MCF 10A (cell line): ENCODE measurements around the gene R3HDM4. TPM values are rescaled to one million over a fixed set of nuclear protein-coding genes. Genes with fewer than 3 reads are reported as not detected.

ENCODE experiments used
- BruUV-seq: library from RNA; stranded (reverse); fragments of 400-500 nt; replicated peaks from 2 replicates; lab custom pipeline; 2021; lab: Mats Ljungman, UMichigan
- CTCF ChIA-PET: fragments of 300-600 bp; sonication (Branson Sonifier 250); formaldehyde crosslinking; extraction: SDS; loops from one replicate; lab custom pipeline; 2021; ENCODE audit warnings: antibody characterized with exemption, inconsistent platforms; lab: Yijun Ruan, JAX
- POLR2A ChIA-PET: fragments of 300-600, 350-650 bp; sonication (Branson Sonifier 250); formaldehyde crosslinking; extraction: SDS; loops from one replicate; lab custom pipeline; 2020; ENCODE audit warnings: antibody characterized with exemption, inconsistent platforms; lab: Yijun Ruan, JAX
- DNase-seq: peaks from one replicate; pipeline ENCODE4 v3.0.0-alpha.2; 2018; ENCODE audit not compliant: unreplicated experiment
- H3K27ac Mint-ChIP-seq: one replicate; pipeline ENCODE4 v1.8.0; 2022; ENCODE audit warnings: mild to moderate bottlenecking, low read depth, mixed read lengths; ENCODE audit not compliant: unreplicated experiment
- H3K27me3 Mint-ChIP-seq: one replicate; pipeline ENCODE4 v1.8.0; 2022; ENCODE audit warnings: mixed read lengths; ENCODE audit not compliant: insufficient read depth, unreplicated experiment
- H3K36me3 Mint-ChIP-seq: one replicate; pipeline ENCODE4 v1.8.0; 2022; ENCODE audit warnings: mild to moderate bottlenecking, moderate library complexity, mixed read lengths; ENCODE audit not compliant: insufficient read depth, unreplicated experiment
- H3K4me1 Mint-ChIP-seq: one replicate; pipeline ENCODE4 v1.8.0; 2022; ENCODE audit warnings: mixed read lengths; ENCODE audit not compliant: insufficient read depth, unreplicated experiment
- H3K4me3 Mint-ChIP-seq: one replicate; pipeline ENCODE4 v1.8.0; 2022; ENCODE audit warnings: mild to moderate bottlenecking, moderate library complexity, mixed read lengths; ENCODE audit not compliant: unreplicated experiment
- H3K9me3 Mint-ChIP-seq: one replicate; pipeline ENCODE4 v1.8.0; 2022; ENCODE audit warnings: mixed read lengths; ENCODE audit not compliant: unreplicated experiment
- CTCF ChIP-seq: fragments of 200-600 bp; IDR thresholded peaks from one replicate; pipeline ENCODE4 v1.8.0; 2022; ENCODE audit warnings: antibody characterized with exemption, mild to moderate bottlenecking; ENCODE audit not compliant: unreplicated experiment
- intact Hi-C: fragments of 100-400 bp; cut with micrococcal nuclease; formaldehyde crosslinking; loops from 2 replicates; pipeline ENCODE4 v1.14.1; 2022
- total RNA-seq: library from RNA; stranded (reverse); gene quantifications from 2 replicates; pipeline ENCODE4 v1.2.3, GENCODE V29; 2022

The R3HDM4 gene
- total RNA-seq, 1 experiment from 2014 or later, result 73.6 TPM

GRCh38 chr19:940591-941291 lies 27.7 kb upstream of the R3HDM4 start:
- no TSS peak for BruUV-seq
- H3K4me1 Mint-ChIP-seq, result peaks cover 23% of the 10 kb centered on the region
- ChIA-PET POLR2A (interaction anchor here (0.6 to 0.7 kb wide), 2 partner anchors 56 to 244 kb away, joined by 3 to 5 read pairs; no protein-coding TSS in a partner anchor), CTCF (interaction anchor here (3.0 kb wide), 1 partner anchor 29 kb away, joined by 9 read pairs; no protein-coding TSS in a partner anchor)
- no peaks in the 10 kb centered on the region for H3K9me3 Mint-ChIP-seq
- peaks cover 21% of the 10 kb centered on the region for H3K36me3 Mint-ChIP-seq
- TF ChIP-seq CTCF, result no peak
- H3K27me3 Mint-ChIP-seq, result no peaks in the 10 kb centered on the region
- intact Hi-C loops, result loop anchor here (2.0 kb wide), 1 partner anchor 18 kb away; no protein-coding TSS in a partner anchor
- peak; percentile 85 for DNase-seq
- peak overlapping the region; percentile 66 for H3K4me3 Mint-ChIP-seq
- H3K27ac Mint-ChIP-seq, result no peak overlapping the region

GRCh38 chr19:939922-940321 lies 26.9 kb upstream of the R3HDM4 start:
- intact Hi-C loops, result loop anchor here (2.0 kb wide), 1 partner anchor 19 kb away; no protein-coding TSS in a partner anchor
- H3K9me3 Mint-ChIP-seq, result no peaks in the 10 kb centered on the region
- peak overlapping the region; percentile 28 for H3K4me3 Mint-ChIP-seq
- H3K36me3 Mint-ChIP-seq, result peaks cover 18% of the 10 kb centered on the region
- no peaks in the 10 kb centered on the region for H3K27me3 Mint-ChIP-seq
- no peak for TF ChIP-seq CTCF
- BruUV-seq, result no TSS peak
- DNase-seq, result no peak
- H3K4me1 Mint-ChIP-seq, result peaks cover 20% of the 10 kb centered on the region
- POLR2A ChIA-PET, result interaction anchor here (0.6 to 0.7 kb wide), 4 partner anchors 44 to 267 kb away, joined by 3 to 5 read pairs (median 3); no protein-coding TSS in a partner anchor
- CTCF ChIA-PET, result interaction anchor here (3.0 kb wide), 1 partner anchor 30 kb away, joined by 9 read pairs; no protein-coding TSS in a partner anchor
- no peak overlapping the region for H3K27ac Mint-ChIP-seq

- BruUV-seq, result no TSS peak
- DNase-seq, result no peak
- peaks cover 15% of the 10 kb centered on the region for H3K4me1 Mint-ChIP-seq
- H3K27me3 Mint-ChIP-seq, result no peaks in the 10 kb centered on the region
- POLR2A ChIA-PET, result interaction anchor here (0.7 kb wide), 1 partner anchor 44 kb away, joined by 3 read pairs; no protein-coding TSS in a partner anchor
- intact Hi-C loops, result no loop called here
- no peak overlapping the region for H3K27ac Mint-ChIP-seq
- TF ChIP-seq CTCF, result no peak
- H3K4me3 Mint-ChIP-seq, result no peak overlapping the region
- H3K36me3 Mint-ChIP-seq, result peaks cover 18% of the 10 kb centered on the region
- no peaks in the 10 kb centered on the region for H3K9me3 Mint-ChIP-seq
- CTCF ChIA-PET, result interaction anchor here (3.0 kb wide), 1 partner anchor 31 kb away, joined by 9 read pairs; no protein-coding TSS in a partner anchor
Measured at GRCh38 chr19:939439-939838, 26.4 kb upstream of the R3HDM4 start.

- H3K9me3 Mint-ChIP-seq, result no peaks in the 10 kb centered on the region
- CTCF ChIA-PET, result interaction anchor here (0.7 to 3.0 kb wide), 4 partner anchors 15 to 256 kb away, joined by 3 to 9 read pairs (median 4); no protein-coding TSS in a partner anchor
- H3K27me3 Mint-ChIP-seq, result no peaks in the 10 kb centered on the region
- DNase-seq, result no peak
- no peak for TF ChIP-seq CTCF
- intact Hi-C loops, result no loop called here
- H3K36me3 Mint-ChIP-seq, result peaks cover 18% of the 10 kb centered on the region
- BruUV-seq, result no TSS peak
- no peak overlapping the region for H3K4me3 Mint-ChIP-seq
- H3K27ac Mint-ChIP-seq, result no peak overlapping the region
- peaks cover 20% of the 10 kb centered on the region for H3K4me1 Mint-ChIP-seq
- POLR2A ChIA-PET, result interaction anchor here (0.6 to 1.0 kb wide), 5 partner anchors 8 to 312 kb away, joined by 3 to 4 read pairs (median 3); no protein-coding TSS in a partner anchor
Measured at GRCh38 chr19:938233-938923, 25.4 kb upstream of the R3HDM4 start.
